ENCODE measurements around the gene RSPH10B2. TPM values are rescaled to one million over a fixed set of nuclear protein-coding genes. Genes with fewer than 3 reads are reported as not detected.
"Not testable (repeated sequence)": the region's sequence is repeated elsewhere in the genome, so short reads cannot be mapped to it uniquely, and the experiment has no call there.

Gene RSPH10B2
- total and polyA plus RNA-seq, 12 donors: 0.06 to 0.11 (median 0.08) TPM; not detected in 8

- not testable (repeated sequence) for ATAC-seq, DNase-seq
- 68 to 69% methylated on average over 20 of the region's 20 CpGs for WGBS, 2 donors
These were observed 88.5 kb downstream of the RSPH10B2 start for GRCh38 chr7:6842278-6842921.

GRCh38 chr7:6843092-6843491 lies 89.2 kb downstream of the RSPH10B2 start:
- WGBS, 2 donors: 17 to 32% methylated on average over 5 of the region's 5 CpGs
- ATAC-seq; H3K4me3 ChIP-seq; H3K27ac ChIP-seq; H3K4me1 ChIP-seq; H3K9me3 ChIP-seq; intact Hi-C loops (cut with DNase I); H3K36me3 ChIP-seq; DNase-seq: not testable (repeated sequence)
- H3K27me3 ChIP-seq: peaks cover 0 to 50% (median 6%) of the 10 kb centered on the region in 7 donors

More at GRCh38 chr7:6842278-6842921, 88.5 kb downstream of the RSPH10B2 start:
- intact Hi-C loops (cut with DNase I); H3K4me1 ChIP-seq; H3K4me3 ChIP-seq; H3K9me3 ChIP-seq; H3K36me3 ChIP-seq; H3K27ac ChIP-seq: not testable (repeated sequence)
- H3K27me3 ChIP-seq: peaks cover 0 to 48% (median 6%) of the 10 kb centered on the region in 7 donors

- intact Hi-C loops (cut with DNase I); H3K27ac ChIP-seq; H3K36me3 ChIP-seq; H3K4me1 ChIP-seq; H3K9me3 ChIP-seq; H3K4me3 ChIP-seq; DNase-seq; ATAC-seq: not testable (repeated sequence)
- peaks cover 0 to 49% (median 6%) of the 10 kb centered on the region in 7 donors for H3K27me3 ChIP-seq
- WGBS, 2 donors: 74 to 78% methylated on average over 6 of the region's 6 CpGs
These were observed 89.8 kb downstream of the RSPH10B2 start for GRCh38 chr7:6843654-6844053.

GRCh38 chr7:6845971-6846449 lies 92.1 kb downstream of the RSPH10B2 start:
- H3K27ac ChIP-seq; H3K36me3 ChIP-seq; ATAC-seq; H3K4me3 ChIP-seq; H3K9me3 ChIP-seq; DNase-seq; intact Hi-C loops (cut with DNase I); H3K4me1 ChIP-seq: not testable (repeated sequence)
- peaks cover 0 to 32% (median 6%) of the 10 kb centered on the region in 7 donors for H3K27me3 ChIP-seq
- WGBS, 2 donors: 66 to 78% methylated on average over 16 of the region's 16 CpGs

- H3K9me3 ChIP-seq; DNase-seq; ATAC-seq; H3K4me1 ChIP-seq; H3K4me3 ChIP-seq; intact Hi-C loops (cut with DNase I); H3K27ac ChIP-seq; H3K36me3 ChIP-seq: not testable (repeated sequence)
- H3K27me3 ChIP-seq: peaks cover 0 to 15% (median 3%) of the 10 kb centered on the region in 7 donors
- 85 to 86% methylated on average over 18 of the region's 18 CpGs for WGBS, 2 donors
These were observed 93.8 kb downstream of the RSPH10B2 start for GRCh38 chr7:6847751-6848150.

Other genes with a start within 250 kb of the RSPH10B2 start
- gene GRID2IP, start 202.6 kb upstream of the RSPH10B2 start, total RNA-seq: under 1 TPM in 1 of 10 donors, not detected in 9; 0.11 TPM
- gene GRID2IP, start 202.6 kb upstream of the RSPH10B2 start, polyA plus RNA-seq: under 1 TPM; 0.01 to 0.15 TPM
- gene ZDHHC4, start 176.6 kb upstream of the RSPH10B2 start, total RNA-seq: 10 to 100 TPM; 29.7 to 53.5 (median 43.3) TPM
- 10 to 100 TPM; 25.5 to 54.2 TPM for gene ZDHHC4, start 176.6 kb upstream of the RSPH10B2 start, polyA plus RNA-seq
- 10 to 100 TPM in 9 of 10 donors, 1 to 10 TPM in 1; 9.8 to 22.0 (median 13.5) TPM for gene INTS15, start 164.1 kb upstream of the RSPH10B2 start, total RNA-seq
- 10 to 100 TPM; 10.2 to 12.7 TPM for gene INTS15, start 164.1 kb upstream of the RSPH10B2 start, polyA plus RNA-seq
- 10 to 100 TPM in 8 of 10 donors, 1 to 10 TPM in 2; 8.8 to 16.3 (median 13.9) TPM for gene ZNF853, start 138.5 kb upstream of the RSPH10B2 start, total RNA-seq
- gene ZNF853, start 138.5 kb upstream of the RSPH10B2 start, polyA plus RNA-seq: 1 to 10 TPM; 1.2 to 3.5 TPM
- 10 to 100 TPM in 8 of 10 donors, 1 to 10 TPM in 2; 9.8 to 20.1 (median 14.0) TPM for gene ZNF316, start 116.8 kb upstream of the RSPH10B2 start, total RNA-seq
- 10 to 100 TPM in 1 of 2 donors, 1 to 10 TPM in 1; 7.6 to 20.8 TPM for gene ZNF316, start 116.8 kb upstream of the RSPH10B2 start, polyA plus RNA-seq
- gene ZNF12, start 47.2 kb upstream of the RSPH10B2 start, total RNA-seq: 10 to 100 TPM; 13.5 to 18.0 (median 16.3) TPM
- 1 to 10 TPM; 7.2 to 7.7 TPM for gene ZNF12, start 47.2 kb upstream of the RSPH10B2 start, polyA plus RNA-seq
- gene CCZ1B, start 72.2 kb downstream of the RSPH10B2 start, total RNA-seq: 10 to 100 TPM; 13.1 to 33.4 (median 23.7) TPM
- 10 to 100 TPM; 18.4 to 36.9 TPM for gene CCZ1B, start 72.2 kb downstream of the RSPH10B2 start, polyA plus RNA-seq